Keratinocyte (primary cell): ENCODE measurements around the gene NBL1. TPM values are rescaled to one million over a fixed set of nuclear protein-coding genes. Genes with fewer than 3 reads are reported as not detected.

ENCODE experiments used
- DNase-seq: peaks from one replicate; pipeline ENCODE4 v3.0.0-alpha.2; 2011; ENCODE audit warnings: low read depth, missing footprints, low spot score
- FAIRE-seq: peaks from 2 replicates; lab custom pipeline; 2011; peaks lifted over from hg19 to GRCh38; lab: Jason Lieb, UNC
- H2AFZ ChIP-seq: 2 replicates; pipeline ENCODE4 v1.6.0; 2012; ENCODE audit warnings: low read length, control low read depth, inconsistent platforms; ENCODE audit not compliant: control insufficient read depth
- H3K27ac ChIP-seq: 2 replicates; pipeline ENCODE4 v1.5.1; 2011; ENCODE audit warnings: low read length; ENCODE audit not compliant: control insufficient read depth, insufficient read depth
- H3K27me3 ChIP-seq: 3 replicates; pipeline ENCODE4 v1.6.0; 2011; ENCODE audit warnings: low read length; ENCODE audit not compliant: control insufficient read depth, insufficient read depth; ENCODE audit errors: extremely low read depth
- H3K36me3 ChIP-seq, 2 experiments: 2 replicates in 1 of 2; 3 replicates in 1 of 2; pipeline ENCODE4 v1.5.1; 2011; ENCODE audit warnings: low read length in 2 of 2, mild to moderate bottlenecking in 1 of 2; ENCODE audit not compliant: control insufficient read depth in 2 of 2, insufficient read depth in 2 of 2; ENCODE audit errors: extremely low read depth in 1 of 2
- H3K4me1 ChIP-seq: 3 replicates; pipeline ENCODE4 v1.5.1; 2011; ENCODE audit warnings: low read length; ENCODE audit not compliant: control insufficient read depth, insufficient read depth; ENCODE audit errors: extremely low read depth
- H3K4me2 ChIP-seq: 3 replicates; pipeline ENCODE4 v1.6.0; 2011; ENCODE audit warnings: low read depth, low read length; ENCODE audit not compliant: control insufficient read depth, insufficient read depth; ENCODE audit errors: extremely low read depth
- H3K4me3 ChIP-seq, 3 experiments: fragments of 200-600 bp in 1 of 3; sonication (generic) in 1 of 3; 2 replicates in 2 of 3; 3 replicates in 1 of 3; pipeline ENCODE4 v1.5.1; 2011 to 2016; ENCODE audit warnings: low read length in 3 of 3, mild to moderate bottlenecking in 3 of 3, control low read depth in 2 of 3, inconsistent platforms in 1 of 3, low read depth in 1 of 3, mixed read lengths in 1 of 3, mixed run types in 1 of 3, moderate library complexity in 1 of 3; ENCODE audit not compliant: control insufficient read depth in 2 of 3, insufficient read depth in 2 of 3; ENCODE audit errors: extremely low read depth in 1 of 3
- H3K79me2 ChIP-seq: 2 replicates; pipeline ENCODE4 v1.6.0; 2012; ENCODE audit warnings: low read length; ENCODE audit not compliant: control insufficient read depth, insufficient read depth
- H3K9ac ChIP-seq: 3 replicates; pipeline ENCODE4 v1.6.0; 2011; ENCODE audit warnings: low read length; ENCODE audit not compliant: control insufficient read depth, insufficient read depth; ENCODE audit errors: extremely low read depth
- H3K9me1 ChIP-seq: 3 replicates; pipeline ENCODE4 v1.6.0; 2011; ENCODE audit warnings: low read length; ENCODE audit not compliant: control insufficient read depth, insufficient read depth; ENCODE audit errors: extremely low read depth
- H3K9me3 ChIP-seq: 2 replicates; pipeline ENCODE4 v1.5.1; 2012; ENCODE audit warnings: low read depth, low read length; ENCODE audit not compliant: control insufficient read depth
- H4K20me1 ChIP-seq: 3 replicates; pipeline ENCODE4 v1.6.0; 2011; ENCODE audit warnings: low read length; ENCODE audit not compliant: control insufficient read depth, insufficient read depth; ENCODE audit errors: extremely low read depth
- CTCF ChIP-seq, 3 experiments: IDR thresholded peaks in 1 of 3; conservative IDR thresholded peaks in 1 of 3; optimal IDR thresholded peaks in 1 of 3; 2 replicates in 2 of 3; 3 replicates in 1 of 3; pipeline versions ENCODE3 to v1.5.1; 2011; ENCODE audit warnings: low read length in 3 of 3, mild to moderate bottlenecking in 3 of 3, moderate library complexity in 2 of 3, control low read depth in 1 of 3, inconsistent platforms in 1 of 3; ENCODE audit not compliant: insufficient read depth in 2 of 3; ENCODE audit errors: extremely low read depth in 1 of 3
- EZH2 ChIP-seq: IDR thresholded peaks from one replicate; pipeline ENCODE4 v1.6.1; 2012; ENCODE audit warnings: inconsistent platforms, mild to moderate bottlenecking, low read length, moderate library complexity
- dilution Hi-C: fragments of 300-500 bp; cut with MboI; formaldehyde crosslinking; loops from one replicate; pipeline ENCODE4 v1.7.0; 2020; ENCODE audit warnings: low sequenced_read_pairs; ENCODE audit not compliant: extremely low pct_ligation_motif_present
- polyA plus RNA-seq, 5 experiments: library from polyadenylated mRNA; depleted of rRNA in 3 of 5; stranded (reverse) in 3 of 5; stranded (forward) in 1 of 5; unstranded in 1 of 5; fragments of >200 nt; gene quantifications; 1 replicate in 1 of 5; 2 replicates in 3 of 5; 3 replicates in 1 of 5; pipeline versions ENCODE4 v1.2.1 to v1.2.3, GENCODE V29; 2011 to 2012; ENCODE audit warnings: missing spikeins in 2 of 5, low read depth in 1 of 5, low replicate concordance in 1 of 5

Gene NBL1
- polyA plus RNA-seq, 1 donor (not counting 4 experiments of a cell fraction or from before 2014, with no cell fraction given): 74.5 TPM

GRCh38 chr1:19668888-19669287 lies 24.8 kb downstream of the NBL1 start:
- FAIRE-seq: no peak
- DNase-seq: no peak
- TF ChIP-seq EZH2: no peak
- no peak for TF ChIP-seq CTCF (optimal IDR thresholded peaks at IDR 0.05 in 1 of 3, IDR thresholded peaks at IDR 0.05 in 1 of 3, conservative IDR thresholded peaks at IDR 0.05 in 1 of 3; ENCODE audit: extremely low read depth in 1 of 3, insufficient read depth in 2 of 3, low read length in 3 of 3)
- H3K79me2 ChIP-seq: no peaks in the 10 kb centered on the region
- H3K36me3 ChIP-seq: no peaks in the 10 kb centered on the region
- no peak overlapping the region for H3K27ac ChIP-seq
- H3K27me3 ChIP-seq: peaks cover 49% of the 10 kb centered on the region
- no peak overlapping the region for H3K4me2 ChIP-seq
- H3K9me1 ChIP-seq: no peaks in the 10 kb centered on the region
- no peaks in the 10 kb centered on the region for H3K4me1 ChIP-seq
- H3K4me3 ChIP-seq: no peak overlapping the region
- no peak overlapping the region for H2AFZ ChIP-seq
- H3K9me3 ChIP-seq: no peaks in the 10 kb centered on the region
- H4K20me1 ChIP-seq: no peaks in the 10 kb centered on the region
- dilution Hi-C loops: no loop called here
- no peak overlapping the region for H3K9ac ChIP-seq

GRCh38 chr1:19670787-19671186 lies 26.7 kb downstream of the NBL1 start:
- H4K20me1 ChIP-seq: no peaks in the 10 kb centered on the region
- H2AFZ ChIP-seq: no peak overlapping the region
- no peaks in the 10 kb centered on the region for H3K36me3 ChIP-seq
- H3K9me1 ChIP-seq: no peaks in the 10 kb centered on the region
- H3K4me2 ChIP-seq: no peak overlapping the region
- peaks cover 30% of the 10 kb centered on the region for H3K27me3 ChIP-seq
- FAIRE-seq (no peak), DNase-seq (no peak)
- no peaks in the 10 kb centered on the region for H3K4me1 ChIP-seq
- H3K9ac ChIP-seq: no peak overlapping the region
- dilution Hi-C loops: no loop called here
- TF ChIP-seq CTCF (optimal IDR thresholded peaks at IDR 0.05 in 1 of 3, IDR thresholded peaks at IDR 0.05 in 1 of 3, conservative IDR thresholded peaks at IDR 0.05 in 1 of 3; ENCODE audit: extremely low read depth in 1 of 3, insufficient read depth in 2 of 3, low read length in 3 of 3) (no peak), EZH2 (no peak)
- no peaks in the 10 kb centered on the region for H3K9me3 ChIP-seq
- H3K79me2 ChIP-seq: no peaks in the 10 kb centered on the region
- H3K27ac ChIP-seq: no peak overlapping the region
- H3K4me3 ChIP-seq: no peak overlapping the region
